ENCODE measurements around the gene C2orf92.

DNA sequence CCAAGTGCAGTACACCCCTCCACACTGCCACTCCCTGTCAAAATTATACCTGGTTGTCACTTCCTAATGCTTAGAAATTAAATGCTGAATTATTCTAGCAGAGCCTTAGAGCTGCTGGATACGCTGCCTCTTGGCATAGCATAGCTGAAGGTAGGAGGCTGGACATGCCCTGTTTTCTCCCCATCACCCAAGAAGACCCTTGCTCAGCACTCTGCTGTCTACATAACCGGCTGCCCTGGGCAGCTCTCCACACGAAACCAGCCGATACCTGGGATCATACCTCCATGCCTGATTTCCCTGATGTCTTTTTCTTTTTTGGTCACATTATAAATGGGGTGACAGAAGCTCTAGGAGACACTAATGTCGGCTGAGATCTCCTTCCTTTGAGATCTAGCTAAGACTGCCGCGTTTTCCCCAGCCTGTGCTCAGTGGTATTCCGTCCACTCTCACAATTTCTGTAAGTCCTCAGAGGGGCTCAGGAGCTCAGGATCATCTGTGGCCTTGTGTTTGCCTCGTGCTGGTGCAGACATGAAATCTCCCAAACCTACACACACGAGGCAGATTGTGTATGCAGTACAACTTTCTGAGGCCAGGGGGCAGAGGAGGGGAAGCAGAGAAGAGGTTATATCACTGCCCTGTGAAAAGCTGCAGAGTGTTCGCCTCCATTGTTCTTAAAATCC lies 30.4 kb downstream of the C2orf92 start:
- no peak for TF ChIP-seq POLR2AphosphoS5 (IDR thresholded peaks at IDR 0.05; ENCODE audit: low read depth, low read length)
- TF ChIP-seq, protein P1, sequence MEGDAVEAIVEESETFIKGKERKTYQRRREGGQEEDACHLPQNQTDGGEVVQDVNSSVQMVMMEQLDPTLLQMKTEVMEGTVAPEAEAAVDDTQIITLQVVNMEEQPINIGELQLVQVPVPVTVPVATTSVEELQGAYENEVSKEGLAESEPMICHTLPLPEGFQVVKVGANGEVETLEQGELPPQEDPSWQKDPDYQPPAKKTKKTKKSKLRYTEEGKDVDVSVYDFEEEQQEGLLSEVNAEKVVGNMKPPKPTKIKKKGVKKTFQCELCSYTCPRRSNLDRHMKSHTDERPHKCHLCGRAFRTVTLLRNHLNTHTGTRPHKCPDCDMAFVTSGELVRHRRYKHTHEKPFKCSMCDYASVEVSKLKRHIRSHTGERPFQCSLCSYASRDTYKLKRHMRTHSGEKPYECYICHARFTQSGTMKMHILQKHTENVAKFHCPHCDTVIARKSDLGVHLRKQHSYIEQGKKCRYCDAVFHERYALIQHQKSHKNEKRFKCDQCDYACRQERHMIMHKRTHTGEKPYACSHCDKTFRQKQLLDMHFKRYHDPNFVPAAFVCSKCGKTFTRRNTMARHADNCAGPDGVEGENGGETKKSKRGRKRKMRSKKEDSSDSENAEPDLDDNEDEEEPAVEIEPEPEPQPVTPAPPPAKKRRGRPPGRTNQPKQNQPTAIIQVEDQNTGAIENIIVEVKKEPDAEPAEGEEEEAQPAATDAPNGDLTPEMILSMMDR (IDR thresholded peaks at IDR 0.05), result peak; percentile 82
- TF ChIP-seq, protein P2, sequence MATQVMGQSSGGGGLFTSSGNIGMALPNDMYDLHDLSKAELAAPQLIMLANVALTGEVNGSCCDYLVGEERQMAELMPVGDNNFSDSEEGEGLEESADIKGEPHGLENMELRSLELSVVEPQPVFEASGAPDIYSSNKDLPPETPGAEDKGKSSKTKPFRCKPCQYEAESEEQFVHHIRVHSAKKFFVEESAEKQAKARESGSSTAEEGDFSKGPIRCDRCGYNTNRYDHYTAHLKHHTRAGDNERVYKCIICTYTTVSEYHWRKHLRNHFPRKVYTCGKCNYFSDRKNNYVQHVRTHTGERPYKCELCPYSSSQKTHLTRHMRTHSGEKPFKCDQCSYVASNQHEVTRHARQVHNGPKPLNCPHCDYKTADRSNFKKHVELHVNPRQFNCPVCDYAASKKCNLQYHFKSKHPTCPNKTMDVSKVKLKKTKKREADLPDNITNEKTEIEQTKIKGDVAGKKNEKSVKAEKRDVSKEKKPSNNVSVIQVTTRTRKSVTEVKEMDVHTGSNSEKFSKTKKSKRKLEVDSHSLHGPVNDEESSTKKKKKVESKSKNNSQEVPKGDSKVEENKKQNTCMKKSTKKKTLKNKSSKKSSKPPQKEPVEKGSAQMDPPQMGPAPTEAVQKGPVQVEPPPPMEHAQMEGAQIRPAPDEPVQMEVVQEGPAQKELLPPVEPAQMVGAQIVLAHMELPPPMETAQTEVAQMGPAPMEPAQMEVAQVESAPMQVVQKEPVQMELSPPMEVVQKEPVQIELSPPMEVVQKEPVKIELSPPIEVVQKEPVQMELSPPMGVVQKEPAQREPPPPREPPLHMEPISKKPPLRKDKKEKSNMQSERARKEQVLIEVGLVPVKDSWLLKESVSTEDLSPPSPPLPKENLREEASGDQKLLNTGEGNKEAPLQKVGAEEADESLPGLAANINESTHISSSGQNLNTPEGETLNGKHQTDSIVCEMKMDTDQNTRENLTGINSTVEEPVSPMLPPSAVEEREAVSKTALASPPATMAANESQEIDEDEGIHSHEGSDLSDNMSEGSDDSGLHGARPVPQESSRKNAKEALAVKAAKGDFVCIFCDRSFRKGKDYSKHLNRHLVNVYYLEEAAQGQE (IDR thresholded peaks at IDR 0.05; ENCODE audit: insufficient read depth in 1 of 2, low read depth in 2 of 2, low read length in 1 of 2), result no peak
